Keratinocyte (primary cell): ENCODE measurements around the gene SLC29A2. TPM values are rescaled to one million over a fixed set of nuclear protein-coding genes. Genes with fewer than 3 reads are reported as not detected.

ENCODE experiments used
- DNase-seq: peaks from one replicate; pipeline ENCODE4 v3.0.0-alpha.2; 2011; ENCODE audit warnings: low read depth, missing footprints, low spot score
- FAIRE-seq: peaks from 2 replicates; lab custom pipeline; 2011; peaks lifted over from hg19 to GRCh38; lab: Jason Lieb, UNC
- H2AFZ ChIP-seq: 2 replicates; pipeline ENCODE4 v1.6.0; 2012; ENCODE audit warnings: low read length, control low read depth, inconsistent platforms; ENCODE audit not compliant: control insufficient read depth
- H3K27ac ChIP-seq: 2 replicates; pipeline ENCODE4 v1.5.1; 2011; ENCODE audit warnings: low read length; ENCODE audit not compliant: control insufficient read depth, insufficient read depth
- H3K27me3 ChIP-seq: 3 replicates; pipeline ENCODE4 v1.6.0; 2011; ENCODE audit warnings: low read length; ENCODE audit not compliant: control insufficient read depth, insufficient read depth; ENCODE audit errors: extremely low read depth
- H3K36me3 ChIP-seq, 2 experiments: 2 replicates in 1 of 2; 3 replicates in 1 of 2; pipeline ENCODE4 v1.5.1; 2011; ENCODE audit warnings: low read length in 2 of 2, mild to moderate bottlenecking in 1 of 2; ENCODE audit not compliant: control insufficient read depth in 2 of 2, insufficient read depth in 2 of 2; ENCODE audit errors: extremely low read depth in 1 of 2
- H3K4me1 ChIP-seq: 3 replicates; pipeline ENCODE4 v1.5.1; 2011; ENCODE audit warnings: low read length; ENCODE audit not compliant: control insufficient read depth, insufficient read depth; ENCODE audit errors: extremely low read depth
- H3K4me2 ChIP-seq: 3 replicates; pipeline ENCODE4 v1.6.0; 2011; ENCODE audit warnings: low read depth, low read length; ENCODE audit not compliant: control insufficient read depth, insufficient read depth; ENCODE audit errors: extremely low read depth
- H3K4me3 ChIP-seq, 3 experiments: fragments of 200-600 bp in 1 of 3; sonication (generic) in 1 of 3; 2 replicates in 2 of 3; 3 replicates in 1 of 3; pipeline ENCODE4 v1.5.1; 2011 to 2016; ENCODE audit warnings: low read length in 3 of 3, mild to moderate bottlenecking in 3 of 3, control low read depth in 2 of 3, inconsistent platforms in 1 of 3, low read depth in 1 of 3, mixed read lengths in 1 of 3, mixed run types in 1 of 3, moderate library complexity in 1 of 3; ENCODE audit not compliant: control insufficient read depth in 2 of 3, insufficient read depth in 2 of 3; ENCODE audit errors: extremely low read depth in 1 of 3
- H3K79me2 ChIP-seq: 2 replicates; pipeline ENCODE4 v1.6.0; 2012; ENCODE audit warnings: low read length; ENCODE audit not compliant: control insufficient read depth, insufficient read depth
- H3K9ac ChIP-seq: 3 replicates; pipeline ENCODE4 v1.6.0; 2011; ENCODE audit warnings: low read length; ENCODE audit not compliant: control insufficient read depth, insufficient read depth; ENCODE audit errors: extremely low read depth
- H3K9me1 ChIP-seq: 3 replicates; pipeline ENCODE4 v1.6.0; 2011; ENCODE audit warnings: low read length; ENCODE audit not compliant: control insufficient read depth, insufficient read depth; ENCODE audit errors: extremely low read depth
- H3K9me3 ChIP-seq: 2 replicates; pipeline ENCODE4 v1.5.1; 2012; ENCODE audit warnings: low read depth, low read length; ENCODE audit not compliant: control insufficient read depth
- H4K20me1 ChIP-seq: 3 replicates; pipeline ENCODE4 v1.6.0; 2011; ENCODE audit warnings: low read length; ENCODE audit not compliant: control insufficient read depth, insufficient read depth; ENCODE audit errors: extremely low read depth
- CTCF ChIP-seq, 3 experiments: IDR thresholded peaks in 1 of 3; conservative IDR thresholded peaks in 1 of 3; optimal IDR thresholded peaks in 1 of 3; 2 replicates in 2 of 3; 3 replicates in 1 of 3; pipeline versions ENCODE3 to v1.5.1; 2011; ENCODE audit warnings: low read length in 3 of 3, mild to moderate bottlenecking in 3 of 3, moderate library complexity in 2 of 3, control low read depth in 1 of 3, inconsistent platforms in 1 of 3; ENCODE audit not compliant: insufficient read depth in 2 of 3; ENCODE audit errors: extremely low read depth in 1 of 3
- EZH2 ChIP-seq: IDR thresholded peaks from one replicate; pipeline ENCODE4 v1.6.1; 2012; ENCODE audit warnings: inconsistent platforms, mild to moderate bottlenecking, low read length, moderate library complexity
- dilution Hi-C: fragments of 300-500 bp; cut with MboI; formaldehyde crosslinking; loops from one replicate; pipeline ENCODE4 v1.7.0; 2020; ENCODE audit warnings: low sequenced_read_pairs; ENCODE audit not compliant: extremely low pct_ligation_motif_present
- polyA plus RNA-seq, 5 experiments: library from polyadenylated mRNA; depleted of rRNA in 3 of 5; stranded (reverse) in 3 of 5; stranded (forward) in 1 of 5; unstranded in 1 of 5; fragments of >200 nt; gene quantifications; 1 replicate in 1 of 5; 2 replicates in 3 of 5; 3 replicates in 1 of 5; pipeline versions ENCODE4 v1.2.1 to v1.2.3, GENCODE V29; 2011 to 2012; ENCODE audit warnings: missing spikeins in 2 of 5, low read depth in 1 of 5, low replicate concordance in 1 of 5
- small RNA-seq, 3 experiments: library from RNA; depleted of rRNA; stranded (forward); fragments of <200 nt; gene quantifications; one replicate each; pipeline ENCODE3, GENCODE V24; 2012; ENCODE audit warnings: low read depth in 3 of 3, low replicate concordance in 1 of 3; ENCODE audit not compliant: insufficient read length in 3 of 3

The SLC29A2 gene
- polyA plus RNA-seq, 1 donor (not counting 4 experiments of a cell fraction or from before 2014, with no cell fraction given), result 1.7 TPM

GRCh38 chr11:66313321-66314185 lies 58.0 kb downstream of the SLC29A2 start:
- no peaks in the 10 kb centered on the region for H4K20me1 ChIP-seq
- peak overlapping the region; percentile 31 for H3K27ac ChIP-seq
- TF ChIP-seq EZH2, result no peak
- TF ChIP-seq CTCF (optimal IDR thresholded peaks at IDR 0.05 in 1 of 3, IDR thresholded peaks at IDR 0.05 in 1 of 3, conservative IDR thresholded peaks at IDR 0.05 in 1 of 3; ENCODE audit: extremely low read depth in 1 of 3, insufficient read depth in 2 of 3, low read length in 3 of 3), result no peak
- FAIRE-seq (no peak), DNase-seq (no peak)
- H3K9me3 ChIP-seq, result no peaks in the 10 kb centered on the region
- dilution Hi-C loops, result no loop called here
- peak overlapping the region; percentile 86 for H2AFZ ChIP-seq
- peaks cover 16% of the 10 kb centered on the region for H3K27me3 ChIP-seq
- peak overlapping the region in 1 of 3 experiments; percentile 46 for H3K4me3 ChIP-seq
- H3K4me2 ChIP-seq, result peak overlapping the region; percentile 77
- H3K9ac ChIP-seq, result peak overlapping the region; percentile 54
- no peaks in the 10 kb centered on the region for H3K9me1 ChIP-seq
- no peaks in the 10 kb centered on the region for H3K79me2 ChIP-seq
- no peaks in the 10 kb centered on the region for H3K36me3 ChIP-seq
- peaks cover 13% of the 10 kb centered on the region for H3K4me1 ChIP-seq

- no peaks in the 10 kb centered on the region for H3K9me3 ChIP-seq
- H2AFZ ChIP-seq, result peak overlapping the region; percentile 97
- TF ChIP-seq EZH2, result no peak
- TF ChIP-seq CTCF (optimal IDR thresholded peaks at IDR 0.05 in 1 of 3, IDR thresholded peaks at IDR 0.05 in 1 of 3, conservative IDR thresholded peaks at IDR 0.05 in 1 of 3; ENCODE audit: extremely low read depth in 1 of 3, insufficient read depth in 2 of 3, low read length in 3 of 3), result no peak
- H3K9ac ChIP-seq, result peak overlapping the region; percentile 76
- dilution Hi-C loops, result no loop called here
- H3K27ac ChIP-seq, result peak overlapping the region; percentile 72
- FAIRE-seq (peak; percentile 29), DNase-seq (peak; percentile 93)
- H3K27me3 ChIP-seq, result peaks cover 16% of the 10 kb centered on the region
- H4K20me1 ChIP-seq, result no peaks in the 10 kb centered on the region
- peak overlapping the region; percentile 95 for H3K4me2 ChIP-seq
- no peaks in the 10 kb centered on the region for H3K36me3 ChIP-seq
- H3K79me2 ChIP-seq, result no peaks in the 10 kb centered on the region
- H3K9me1 ChIP-seq, result no peaks in the 10 kb centered on the region
- H3K4me1 ChIP-seq, result peaks cover 5% of the 10 kb centered on the region
- peak overlapping the region; percentile 48 to 86 (median 70) for H3K4me3 ChIP-seq
Observed at GRCh38 chr11:66312549-66313320, 58.8 kb downstream of the SLC29A2 start.

Small RNAs within 50 kb of the gene (small RNA-seq; reads per million reads assigned to genes)
- gene RF00017 (0 reads per million in 3 experiments), gene RNU1-84P (4.0 to 12.1 (median 6.0) reads per million in 3 experiments)

Other genes starting within 250 kb of the SLC29A2 start
- gene KLC2, start 114.1 kb downstream of the SLC29A2 start, polyA plus RNA-seq, result 9.3 to 19.1 TPM (median 14.1 TPM) in 3 replicates
- gene RAB1B, start 103.1 kb downstream of the SLC29A2 start, polyA plus RNA-seq, result 133 to 213 TPM (median 187 TPM) in 3 replicates
- gene CNIH2, start 93.6 kb downstream of the SLC29A2 start, polyA plus RNA-seq, result 0.17 to 0.25 TPM (median 0.18 TPM) in 3 replicates
- gene YIF1A, start 82.6 kb downstream of the SLC29A2 start, polyA plus RNA-seq, result 80.3 to 157 TPM (median 87.5 TPM) in 3 replicates
- 0.05 to 0.18 TPM in 2 of 3 replicates, not detected in the other for gene TMEM151A, start 79.9 kb downstream of the SLC29A2 start, polyA plus RNA-seq
- 0.02 to 0.40 TPM (median 0.12 TPM) in 3 replicates for gene CD248, start 54.7 kb downstream of the SLC29A2 start, polyA plus RNA-seq
- 10.6 to 18.6 TPM (median 16.1 TPM) in 3 replicates for gene RIN1, start 35.3 kb downstream of the SLC29A2 start, polyA plus RNA-seq
- 61.4 to 65.8 TPM (median 64.8 TPM) in 3 replicates for gene BRMS1, start 26.7 kb downstream of the SLC29A2 start, polyA plus RNA-seq
- 5.2 to 6.0 TPM (median 5.7 TPM) in 3 replicates for gene B4GAT1, start 24.1 kb downstream of the SLC29A2 start, polyA plus RNA-seq
- gene NPAS4, start 49.3 kb upstream of the SLC29A2 start, polyA plus RNA-seq, result 0.03 TPM in 1 of 3 replicates, not detected in the others
- gene MRPL11, start 67.1 kb upstream of the SLC29A2 start, polyA plus RNA-seq, result 31.1 to 51.7 TPM (median 43.9 TPM) in 3 replicates
- 2.1 to 3.2 TPM (median 2.8 TPM) in 3 replicates for gene PELI3, start 95.1 kb upstream of the SLC29A2 start, polyA plus RNA-seq
- 57.9 to 75.1 TPM (median 64.5 TPM) in 3 replicates for gene DPP3, start 108.7 kb upstream of the SLC29A2 start, polyA plus RNA-seq
- gene BBS1, start 138.9 kb upstream of the SLC29A2 start, polyA plus RNA-seq, result 11.7 to 14.6 TPM (median 14.6 TPM) in 3 replicates
- 4.8 to 8.2 TPM (median 5.9 TPM) in 3 replicates for gene ZDHHC24, start 174.3 kb upstream of the SLC29A2 start, polyA plus RNA-seq
- gene ACTN3, start 175.1 kb upstream of the SLC29A2 start, polyA plus RNA-seq, result not detected in 3 replicates
- 3.2 to 5.8 TPM (median 3.3 TPM) in 3 replicates for gene CTSF, start 196.8 kb upstream of the SLC29A2 start, polyA plus RNA-seq
- 0.04 to 0.09 TPM (median 0.07 TPM) in 3 replicates for gene CCDC87, start 221.3 kb upstream of the SLC29A2 start, polyA plus RNA-seq
- 17.6 to 22.7 TPM (median 21.3 TPM) in 3 replicates for gene CCS, start 221.4 kb upstream of the SLC29A2 start, polyA plus RNA-seq
- gene RBM14, start 244.9 kb upstream of the SLC29A2 start, polyA plus RNA-seq, result 10.5 to 23.8 TPM (median 16.6 TPM) in 3 replicates